DMS79 treated with DMSO at 0.1 percent for 48 hours (cell line): ENCODE measurements around the gene GTF3C1.
"Not testable (repeated sequence)": the region's sequence is repeated elsewhere in the genome, so short reads cannot be mapped to it uniquely, and the experiment has no call there.

Source experiments
- DNase-seq: peaks from one replicate; lab custom pipeline; 2025; lab: John Stamatoyannopoulos, UW

GTF3C1 gene

DNA sequence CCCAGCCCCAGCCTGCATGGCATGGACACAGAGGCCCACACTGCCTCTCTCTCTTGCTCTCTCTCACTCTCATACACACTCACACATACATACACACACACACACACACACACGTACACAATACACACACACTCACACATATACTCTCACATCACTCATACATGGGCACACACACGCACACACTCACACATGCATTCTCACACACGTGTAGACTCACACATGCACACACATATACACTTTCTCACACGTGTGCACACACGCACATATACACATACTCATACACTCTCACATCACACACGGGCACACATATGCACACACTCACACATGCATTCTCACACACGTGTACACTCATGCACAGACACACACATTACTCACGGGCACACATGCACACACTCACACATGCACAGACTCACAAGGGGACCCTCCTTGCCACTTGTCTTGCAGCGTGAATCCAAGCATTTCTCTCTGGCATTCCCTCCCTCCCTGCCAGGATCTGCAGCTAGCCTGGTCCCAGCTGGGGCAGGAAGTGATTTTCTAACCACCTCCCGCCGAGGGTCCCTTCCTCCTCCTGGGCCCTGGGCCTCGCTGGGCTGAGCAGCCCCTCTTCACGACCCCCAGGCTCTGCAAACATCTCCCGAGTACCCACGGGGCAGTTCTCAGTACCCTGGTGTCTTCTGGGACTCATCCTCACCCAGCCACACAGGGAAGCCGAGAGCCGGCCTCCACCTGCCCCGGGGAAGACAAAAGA is 110.3 kb downstream of the GTF3C1 start:
- no peak for DNase-seq

DNA sequence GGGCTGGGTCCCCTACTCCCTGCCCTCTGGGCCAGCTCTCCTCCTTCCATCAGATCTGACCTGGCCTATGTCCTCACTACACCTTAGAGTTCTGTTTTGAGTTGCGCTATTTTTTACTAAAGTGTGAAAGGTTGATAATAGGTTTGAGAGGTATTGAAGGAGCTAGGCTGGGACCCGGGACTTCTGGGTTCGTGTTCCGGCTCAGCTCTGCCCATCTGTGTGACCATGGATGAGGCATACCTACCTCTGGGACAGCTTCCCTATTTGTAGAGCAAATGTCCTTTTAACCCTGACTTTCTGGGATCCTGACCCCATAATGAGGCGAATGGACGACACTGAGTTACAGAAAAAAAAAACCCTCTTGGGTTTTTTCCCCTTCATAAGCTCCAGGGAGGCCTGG is 111.8 kb downstream of the GTF3C1 start:
- DNase-seq = no peak

DNA sequence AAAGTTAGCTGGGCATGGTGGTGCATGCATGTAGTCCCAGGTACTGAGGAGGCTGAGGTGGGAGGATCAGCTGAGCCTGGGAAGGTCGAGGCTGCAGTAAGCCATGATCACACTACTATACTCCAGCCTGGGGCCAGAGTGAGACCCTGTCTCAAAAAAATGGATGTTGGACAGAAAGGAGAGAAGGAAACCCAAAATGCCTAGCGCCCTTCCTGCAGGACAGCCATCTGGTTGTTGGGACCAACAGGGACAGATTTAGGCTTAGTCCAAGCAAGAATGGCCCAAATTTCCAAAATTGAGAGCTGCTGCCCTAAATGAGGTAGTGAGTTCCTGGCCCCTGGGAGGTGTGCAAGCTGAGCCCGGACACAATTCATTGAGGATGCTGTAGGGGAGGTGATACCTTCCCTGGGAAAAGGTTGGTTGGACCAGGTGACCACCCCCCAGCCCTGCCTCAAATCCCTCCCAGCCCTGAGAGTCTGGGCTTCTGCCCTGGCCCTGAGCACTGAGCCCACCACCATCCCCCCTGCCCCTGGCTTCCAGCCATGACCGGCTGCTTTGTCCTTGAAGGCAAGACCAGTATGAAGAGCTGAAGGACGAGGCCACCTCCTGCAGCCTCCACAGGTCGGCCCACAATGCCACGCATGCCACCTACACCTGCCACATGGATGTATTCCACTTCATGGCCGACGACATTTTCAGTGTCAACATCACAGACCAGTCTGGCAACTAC is 112.6 kb downstream of the GTF3C1 start:
- no peak for DNase-seq

DNA sequence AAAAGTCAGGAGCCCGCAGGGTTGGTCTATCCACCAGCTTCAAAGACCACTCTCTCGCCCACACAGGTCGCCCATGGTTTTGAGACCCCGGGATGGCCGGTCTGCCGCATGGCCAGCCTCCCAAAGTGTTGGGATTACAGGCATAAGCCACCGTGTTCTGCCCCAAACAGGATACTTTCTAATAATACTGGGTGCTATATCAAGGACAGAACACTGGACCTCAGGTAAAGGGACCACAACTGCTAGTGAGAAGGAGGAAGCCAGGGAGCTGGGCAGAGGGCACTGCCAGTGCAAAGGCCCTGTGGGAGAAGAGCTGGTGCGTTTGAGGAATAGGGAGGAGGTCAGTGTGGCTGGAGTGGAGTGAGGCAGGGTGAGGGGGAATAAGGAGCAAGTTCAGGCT is 113.6 kb downstream of the GTF3C1 start:
- no peak for DNase-seq

DNA sequence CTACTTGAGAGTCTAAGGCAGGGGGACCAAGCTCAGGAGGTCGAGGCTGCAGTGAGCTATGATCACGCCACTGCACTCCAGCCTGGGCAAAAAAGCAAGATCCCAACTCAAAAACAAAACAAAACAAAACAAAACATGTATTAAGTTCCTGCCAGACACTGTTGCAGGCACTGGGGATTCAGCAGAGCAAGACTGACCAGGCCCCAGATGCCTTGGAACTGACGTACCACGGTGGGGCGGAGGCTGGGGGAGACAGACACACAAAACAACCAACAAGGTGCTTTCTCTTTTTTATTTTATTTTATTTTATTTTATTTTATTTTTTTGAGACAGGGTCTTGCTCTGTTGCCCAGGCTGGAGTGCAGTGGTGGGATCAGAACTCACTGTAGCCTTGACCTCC is 114.6 kb downstream of the GTF3C1 start:
- DNase-seq = not testable (repeated sequence)

DNA sequence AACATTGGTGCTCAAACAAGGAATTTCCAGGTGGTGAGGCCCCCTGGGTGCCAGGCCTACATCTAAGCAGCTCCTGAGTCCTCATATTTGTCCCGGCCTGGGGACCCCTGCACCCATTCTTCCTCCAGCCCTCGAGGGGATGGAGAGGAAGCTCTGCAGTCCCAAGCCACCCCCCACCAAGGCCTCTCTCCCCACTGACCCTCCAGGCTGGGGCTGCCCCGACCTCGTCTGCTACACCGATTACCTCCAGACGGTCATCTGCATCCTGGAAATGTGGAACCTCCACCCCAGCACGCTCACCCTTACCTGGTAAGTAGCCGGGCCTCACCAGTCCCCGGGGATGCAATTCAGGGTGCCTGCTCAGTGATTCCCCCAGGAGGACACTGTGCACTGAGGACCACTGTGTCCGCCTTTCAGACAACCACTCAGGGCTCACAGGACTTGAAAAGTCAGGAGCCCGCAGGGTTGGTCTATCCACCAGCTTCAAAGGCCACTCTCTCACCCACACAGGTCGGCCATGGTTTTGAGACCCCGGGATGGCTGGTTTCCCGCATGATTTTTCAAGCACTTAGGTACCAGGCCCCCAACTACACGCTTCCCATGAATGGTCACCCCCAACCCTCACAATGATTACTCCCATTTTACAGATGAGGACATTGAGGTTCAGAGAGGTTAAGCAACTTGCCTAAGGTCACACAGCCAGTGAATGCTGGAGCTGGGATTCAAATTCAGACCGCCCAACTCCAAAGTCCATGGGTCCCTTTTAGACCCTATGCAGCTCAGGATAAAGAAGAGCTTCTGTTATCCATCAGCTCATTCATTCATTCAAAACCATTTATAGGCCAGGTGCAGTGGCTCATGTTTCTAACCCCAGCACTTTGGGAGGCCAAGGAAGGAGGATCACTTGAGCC is 115.3 kb downstream of the GTF3C1 start:
- no peak for DNase-seq

DNA sequence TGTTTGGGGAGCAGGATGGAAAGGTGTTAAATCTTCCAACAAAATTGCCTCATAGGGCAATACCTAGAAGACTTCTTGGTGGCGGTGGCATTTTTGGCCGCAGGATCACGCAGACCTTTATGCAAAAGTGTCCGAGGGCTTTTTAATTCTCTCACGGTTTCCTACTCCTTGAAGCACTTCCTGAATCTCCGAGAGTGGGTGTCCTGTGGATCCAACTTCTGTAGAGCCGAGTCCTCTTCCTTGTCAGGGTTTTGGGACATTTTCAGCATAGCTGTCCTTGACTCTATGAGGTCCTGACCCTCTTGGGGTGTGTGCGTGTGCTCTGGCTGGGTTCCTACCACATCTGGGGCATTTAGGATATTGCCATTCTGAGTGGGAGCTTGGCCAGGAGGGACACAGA is 116.1 kb downstream of the GTF3C1 start:
- no peak for DNase-seq

DNA sequence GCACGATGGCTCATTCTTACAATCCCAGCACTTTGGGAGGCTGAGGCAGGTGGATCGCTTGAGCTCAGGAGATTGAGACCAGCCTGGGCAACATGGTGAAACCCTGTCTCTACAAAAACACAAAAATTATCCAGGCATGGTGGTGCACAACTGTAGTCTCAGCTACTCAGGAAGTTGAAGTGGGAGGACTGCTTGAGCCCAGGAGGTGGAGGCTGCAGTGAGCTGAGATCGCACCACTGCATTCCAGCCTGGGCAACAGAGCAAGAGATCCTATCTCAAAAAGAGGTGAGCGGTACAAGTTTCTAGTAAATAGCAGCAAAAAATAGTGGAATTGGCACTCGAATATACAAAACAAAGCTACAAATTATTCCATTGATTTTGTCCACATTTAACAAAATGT is 116.5 kb downstream of the GTF3C1 start:
- not testable (repeated sequence) for DNase-seq

DNA sequence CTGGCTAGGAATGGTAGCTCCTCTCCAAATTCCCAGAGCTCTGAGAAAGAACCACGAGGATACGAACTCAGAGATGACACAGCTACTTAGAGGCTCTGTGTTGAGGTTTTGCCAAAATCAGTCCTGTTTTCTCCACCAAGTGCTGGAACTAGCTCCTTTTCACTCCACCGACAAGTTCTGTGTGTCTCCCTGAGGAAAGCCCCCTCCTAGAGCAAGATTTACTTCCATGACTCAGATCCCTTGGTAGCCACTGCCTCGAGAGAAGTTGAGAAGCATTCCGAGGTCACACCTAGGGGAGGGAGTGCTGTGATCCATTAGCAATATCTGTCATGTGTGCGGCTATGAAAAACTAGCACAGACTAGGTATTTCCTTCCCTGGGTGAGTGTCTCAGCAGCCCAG is 117.2 kb downstream of the GTF3C1 start:
- no peak for DNase-seq

DNA sequence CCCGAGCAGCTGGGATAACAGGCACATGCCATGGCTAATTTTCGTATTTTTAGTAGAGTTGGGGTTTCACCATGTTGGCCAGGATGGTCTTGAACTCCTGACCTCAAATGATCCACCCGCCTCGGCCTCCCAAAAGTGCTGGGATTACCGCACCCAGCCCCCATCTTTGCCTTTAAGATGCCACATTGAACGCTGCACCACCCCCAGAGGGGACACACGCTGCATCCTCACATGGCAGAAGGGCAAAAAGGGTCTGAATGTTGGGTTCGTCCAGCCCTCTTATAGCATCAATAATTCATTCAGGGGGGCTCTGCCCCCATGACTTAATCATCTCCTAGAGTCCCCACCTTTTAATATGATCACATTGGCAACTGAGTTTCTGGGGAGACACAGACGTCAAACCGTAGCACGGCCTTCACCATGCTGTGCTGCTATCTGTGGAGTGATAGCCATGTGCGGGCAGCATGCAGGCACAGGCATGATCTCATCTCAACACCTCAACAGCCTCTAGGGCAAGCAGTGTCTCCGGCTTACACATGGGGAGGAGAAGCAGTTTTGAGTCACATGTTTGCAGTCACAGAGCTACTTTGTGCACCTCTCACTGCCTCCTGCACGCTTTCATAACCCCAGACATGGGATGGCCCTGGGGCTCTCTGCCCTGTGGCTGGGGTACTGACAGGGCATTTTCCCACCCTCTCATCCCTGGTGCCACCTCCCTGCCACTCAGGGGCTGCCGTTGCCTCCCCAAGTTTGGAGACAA is 117.8 kb downstream of the GTF3C1 start:
- no peak for DNase-seq

DNA sequence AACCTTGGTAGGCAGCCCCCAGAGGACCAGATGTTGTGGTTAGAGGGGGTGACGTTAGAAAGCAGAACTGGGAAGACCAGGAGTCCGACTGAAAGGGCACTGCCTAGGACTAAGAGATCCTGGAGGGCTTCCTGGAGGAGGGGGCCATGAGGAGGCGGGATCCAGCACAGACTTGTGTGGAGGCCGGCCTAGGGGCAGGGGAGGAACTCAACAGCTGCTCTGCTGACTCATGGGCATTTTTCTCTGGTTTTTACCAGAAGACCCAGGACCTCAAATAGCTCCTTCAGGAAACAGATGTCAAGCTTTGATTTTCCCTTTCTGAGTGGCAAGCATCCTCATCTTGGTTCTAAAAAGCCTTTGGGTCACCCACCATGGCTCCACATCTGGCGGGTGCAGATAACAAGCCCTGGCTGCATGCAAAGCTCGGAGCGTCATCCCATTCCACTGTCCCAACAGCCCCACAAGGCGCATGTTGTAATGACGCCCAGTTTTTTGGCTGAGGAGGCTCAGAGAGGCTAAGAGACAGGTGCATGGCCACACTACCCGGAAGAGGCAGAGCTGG is 118.7 kb downstream of the GTF3C1 start:
- DNase-seq = no peak

DNA sequence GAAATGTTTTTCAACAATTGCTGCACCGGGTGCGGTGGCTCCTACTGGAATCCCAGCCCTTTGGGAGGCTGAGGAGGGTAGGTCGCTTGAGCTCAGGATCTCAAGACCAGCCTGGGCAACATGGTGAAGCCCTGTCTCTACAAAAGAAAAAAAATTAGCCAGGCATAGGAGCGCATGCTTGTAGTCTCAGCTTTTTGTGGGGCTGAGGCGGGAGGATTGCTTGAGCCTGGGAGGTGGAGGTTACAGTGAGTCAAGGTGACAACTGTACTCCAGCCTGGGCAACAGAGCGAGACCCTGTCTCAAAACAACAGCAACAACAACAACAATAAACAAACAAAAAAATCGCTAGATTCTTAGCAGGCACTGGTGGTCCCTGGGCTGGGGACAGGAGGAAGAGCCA is 119.2 kb downstream of the GTF3C1 start:
- no peak for DNase-seq

DNA sequence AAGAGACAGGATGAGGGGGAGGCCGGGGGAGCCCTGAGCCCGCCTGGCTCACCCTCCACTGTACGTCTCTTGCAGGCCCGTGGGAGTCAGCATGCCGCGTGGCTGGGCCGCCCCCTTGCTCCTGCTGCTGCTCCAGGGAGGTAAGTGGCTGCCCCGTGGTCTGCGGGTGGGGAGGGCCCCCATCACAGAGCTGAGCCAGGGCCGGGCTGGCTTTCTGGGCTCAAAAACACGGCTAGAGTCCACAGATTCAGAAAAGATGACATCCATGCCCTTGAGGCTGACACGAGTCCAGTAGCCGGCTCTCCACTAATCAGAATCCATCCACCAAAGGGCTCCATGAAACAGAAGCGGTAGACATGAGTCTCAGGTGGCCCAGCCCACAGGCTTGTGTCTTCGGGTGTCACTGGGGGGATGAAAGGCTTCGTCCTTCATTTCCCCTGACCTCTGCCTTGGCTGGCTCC is 119.7 kb downstream of the GTF3C1 start:
- DNase-seq = no peak

DNA sequence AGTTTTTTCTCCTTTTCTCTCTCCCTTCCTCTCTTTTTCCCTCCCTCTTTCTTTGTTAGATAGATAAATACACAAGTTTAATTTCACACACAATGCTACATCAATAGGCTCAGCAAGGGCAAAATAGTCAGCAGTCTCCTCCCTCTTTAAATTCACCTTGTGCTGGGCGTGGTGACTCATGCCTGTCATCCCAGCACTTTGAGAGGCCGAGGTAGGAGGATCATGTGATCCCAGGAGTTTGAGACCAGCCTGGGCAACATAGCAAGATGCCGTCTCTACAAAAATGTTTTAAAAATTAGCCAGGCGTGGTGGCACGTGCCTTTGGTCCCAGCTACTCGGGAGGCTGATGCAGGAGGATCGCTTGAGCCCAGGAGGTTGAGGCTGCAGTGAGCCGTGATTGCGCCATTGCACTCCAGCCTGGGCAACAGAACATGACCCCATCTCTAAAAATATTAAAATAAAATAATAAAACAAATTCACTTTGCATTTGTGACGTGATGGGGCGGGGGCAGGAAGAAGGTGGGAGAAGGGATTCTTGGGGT is 120.3 kb downstream of the GTF3C1 start:
- no peak for DNase-seq

DNA sequence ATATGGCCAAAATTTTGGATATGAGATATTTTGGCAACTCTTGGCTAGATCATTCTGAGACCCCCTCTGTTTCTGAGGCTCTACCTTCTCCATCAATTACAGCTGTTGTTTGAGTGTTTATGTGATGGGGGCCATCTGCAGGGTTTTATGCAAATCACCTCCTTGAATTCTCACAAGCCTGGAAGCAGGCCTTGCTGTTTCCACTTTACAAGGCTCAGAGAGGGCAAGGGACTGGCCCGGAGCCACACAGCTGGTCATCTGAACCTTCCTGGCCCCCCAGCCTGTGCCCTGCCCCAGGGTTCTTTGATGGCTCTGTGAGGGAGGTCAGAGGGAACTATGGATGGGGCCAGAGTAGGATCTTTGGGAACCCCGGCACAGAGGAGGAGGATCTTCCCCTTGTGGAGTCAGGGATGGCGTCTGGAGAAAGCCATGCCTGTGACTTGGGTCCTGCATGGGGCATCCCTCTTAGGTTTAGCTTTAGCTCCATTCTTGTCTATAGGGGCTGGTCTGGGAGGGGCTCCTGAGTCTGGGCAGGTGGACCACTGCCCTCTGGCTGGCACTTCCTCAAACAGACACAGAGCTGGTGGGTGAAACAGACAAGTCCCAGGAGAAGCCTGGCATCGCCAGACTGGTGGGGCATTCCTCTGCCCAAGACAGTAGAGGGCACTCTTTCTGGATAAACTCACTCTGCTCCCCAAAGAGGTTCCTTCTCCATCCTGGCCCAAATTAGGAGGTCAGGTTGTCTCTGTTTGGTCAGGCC is 121.5 kb downstream of the GTF3C1 start:
- no peak for DNase-seq

DNA sequence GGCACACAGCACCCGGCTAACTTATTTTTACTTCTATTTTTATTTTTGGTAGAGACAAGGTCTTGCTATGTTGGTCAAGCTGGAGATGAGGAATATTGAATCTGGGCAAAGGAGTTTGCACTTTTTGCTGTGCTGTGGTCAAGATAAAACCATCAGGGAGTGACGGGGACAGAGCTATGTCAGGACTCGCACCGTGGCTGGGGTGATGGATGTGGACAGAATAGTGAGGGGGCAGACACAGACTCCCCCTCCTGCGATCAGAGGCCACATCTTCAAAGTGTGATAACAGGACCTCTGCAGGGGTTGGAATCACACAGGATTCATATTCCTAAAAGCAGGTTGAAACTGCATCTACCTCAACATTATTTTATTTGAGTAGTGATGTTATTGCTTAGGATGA is 122.2 kb downstream of the GTF3C1 start:
- no peak for DNase-seq

DNA sequence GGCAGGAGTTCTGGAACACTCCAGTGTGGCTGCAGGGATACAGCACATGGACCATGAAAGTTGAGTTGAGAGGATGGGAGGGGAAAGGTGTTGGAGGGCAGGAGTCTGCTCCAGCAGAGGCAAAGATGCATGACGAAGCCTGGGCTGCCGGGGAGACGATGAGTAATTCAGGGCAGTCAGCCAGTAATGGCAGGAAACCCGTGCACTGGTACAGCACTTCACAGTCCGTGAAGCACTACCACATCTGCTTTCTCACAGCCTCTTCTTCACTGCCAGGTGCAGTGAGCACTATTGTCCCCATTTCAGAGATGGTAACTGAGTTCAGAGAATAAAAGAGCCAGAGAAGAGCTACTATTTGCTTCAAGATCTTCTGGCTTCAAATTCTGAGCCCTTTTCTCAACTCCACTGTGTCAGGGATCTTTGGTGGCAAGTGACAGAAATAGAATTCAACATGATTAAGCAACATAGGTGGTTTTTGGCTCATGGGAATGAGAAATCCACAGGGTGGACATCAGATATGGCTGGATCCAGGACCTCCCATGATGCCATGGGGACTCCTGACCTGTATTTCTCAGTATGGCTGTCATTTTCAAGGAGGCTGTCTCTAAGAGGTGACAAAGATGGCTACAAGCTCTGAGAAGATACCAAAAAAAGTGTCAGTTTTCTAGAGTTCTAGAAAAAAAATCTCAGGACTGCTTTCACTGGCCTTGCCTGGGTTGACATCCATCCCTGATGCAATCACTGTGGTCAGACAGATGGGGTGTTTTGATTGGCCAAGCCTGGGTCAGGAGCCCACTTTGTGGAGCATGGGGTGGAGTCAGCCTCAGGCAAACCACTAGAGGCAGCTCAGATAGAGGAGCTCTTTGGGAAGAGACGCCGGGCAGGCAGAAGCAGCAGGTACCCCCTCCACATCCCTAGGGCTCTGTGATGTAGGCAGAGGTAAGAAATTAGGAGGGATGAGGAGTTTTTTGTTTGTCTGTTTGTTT is 123.0 kb downstream of the GTF3C1 start:
- peak; percentile 58 for DNase-seq

DNA sequence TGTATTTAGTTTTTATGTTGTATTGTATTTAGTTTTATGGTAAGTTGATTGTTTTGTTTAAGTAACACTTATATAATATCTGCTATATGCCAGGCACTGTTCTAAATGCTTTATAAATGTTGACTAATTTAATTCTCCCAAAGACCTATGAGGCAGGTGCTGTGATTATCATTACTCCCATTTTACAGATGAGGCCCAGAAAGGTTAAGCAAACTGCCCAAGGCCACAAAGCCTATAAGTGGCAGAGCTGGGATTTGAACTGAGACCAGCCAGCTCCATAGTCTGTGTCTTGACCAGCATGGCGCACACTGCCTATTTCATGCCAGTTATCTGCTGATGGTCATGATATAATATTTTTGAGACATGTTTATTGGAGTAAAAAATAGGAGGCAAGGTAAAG is 123.8 kb downstream of the GTF3C1 start:
- no peak for DNase-seq
